Measurements from ENCODE around the gene PRPF6. TPM values are rescaled to one million over a fixed set of nuclear protein-coding genes. Genes with fewer than 3 reads are reported as not detected.
"Not testable (repeated sequence)": the region's sequence is repeated elsewhere in the genome, so short reads cannot be mapped to it uniquely, and the experiment has no call there.

The PRPF6 gene
- total RNA-seq, 2 donors from 2014 or later: 42.3 to 52.1 TPM

GRCh38 chr20:64006902-64007301 lies 26.0 kb downstream of the PRPF6 start:
- Histone ChIP-seq H3K4me3 (no peak overlapping the region), H3K36me3 (replicated peaks in 1 of 2; ENCODE audit: insufficient read depth in 1 of 2, low read depth in 2 of 2) (peaks cover 13 to 17% of the 10 kb centered on the region in 2 donors), H3K9me3 (no peaks in the 10 kb centered on the region), H3K4me1 (no peaks in the 10 kb centered on the region), H3K27ac (no peak overlapping the region), H3K27me3 (no peaks in the 10 kb centered on the region)
- DNase-seq (no peak), ATAC-seq (peak; percentile 18)
- no peak for TF ChIP-seq POLR2A (IDR thresholded peaks at IDR 0.05)
- no peak for TF ChIP-seq CTCF (IDR thresholded peaks at IDR 0.05)
- intact Hi-C loops (cut with DNase I): no loop called here
- WGBS, 2 donors: 96 to 100% methylated on average over 2 to 3 of the region's 3 CpGs

GRCh38 chr20:64009811-64010387 lies 29.0 kb downstream of the PRPF6 start:
- Histone ChIP-seq H3K4me3 (no peak overlapping the region), H3K27me3 (no peaks in the 10 kb centered on the region), H3K9me3 (no peaks in the 10 kb centered on the region), H3K27ac (no peak overlapping the region), H3K36me3 (replicated peaks in 1 of 2; ENCODE audit: insufficient read depth in 1 of 2, low read depth in 2 of 2) (peaks cover 13 to 26% of the 10 kb centered on the region in 2 donors), H3K4me1 (no peaks in the 10 kb centered on the region)
- intact Hi-C loops (cut with DNase I): no loop called here
- ATAC-seq (no peak), DNase-seq (no peak)
- TF ChIP-seq CTCF (IDR thresholded peaks at IDR 0.05) (no peak), POLR2A (IDR thresholded peaks at IDR 0.05) (no peak)
- WGBS, 2 donors: 89 to 90% methylated on average over 11 to 13 of the region's 13 CpGs

- Histone ChIP-seq H3K4me3 (no peak overlapping the region), H3K27me3 (no peaks in the 10 kb centered on the region), H3K36me3 (replicated peaks in 1 of 2; ENCODE audit: insufficient read depth in 1 of 2, low read depth in 2 of 2) (peaks cover 13 to 31% of the 10 kb centered on the region in 2 donors), H3K9me3 (no peaks in the 10 kb centered on the region), H3K27ac (no peak overlapping the region), H3K4me1 (no peaks in the 10 kb centered on the region)
- intact Hi-C loops (cut with DNase I): no loop called here
- TF ChIP-seq POLR2A (IDR thresholded peaks at IDR 0.05) (no peak), CTCF (IDR thresholded peaks at IDR 0.05) (no peak)
- DNase-seq: no peak
- 77 to 82% methylated on average over 8 of the region's 8 CpGs for WGBS, 2 donors
- ATAC-seq: no peak
Measured at GRCh38 chr20:64010711-64011237, 29.8 kb downstream of the PRPF6 start.

GRCh38 chr20:64011366-64011779 lies 30.4 kb downstream of the PRPF6 start:
- no peaks in the 10 kb centered on the region for H3K9me3 ChIP-seq
- DNase-seq: no peak
- WGBS, 2 donors: 96 to 100% methylated on average over 8 to 16 of the region's 16 CpGs
- no peak overlapping the region for H3K4me3 ChIP-seq
- intact Hi-C loops (cut with DNase I): no loop called here
- peaks cover 13 to 34% of the 10 kb centered on the region in 2 donors for H3K36me3 ChIP-seq (replicated peaks in 1 of 2; ENCODE audit: insufficient read depth in 1 of 2, low read depth in 2 of 2)
- no peak overlapping the region for H3K27ac ChIP-seq
- H3K4me1 ChIP-seq: no peaks in the 10 kb centered on the region
- H3K27me3 ChIP-seq: no peaks in the 10 kb centered on the region
- ATAC-seq: no peak
- no peak for TF ChIP-seq POLR2A (IDR thresholded peaks at IDR 0.05)
- no peak for TF ChIP-seq CTCF (IDR thresholded peaks at IDR 0.05)

GRCh38 chr20:64012385-64013154 lies 31.6 kb downstream of the PRPF6 start:
- H3K27ac ChIP-seq; intact Hi-C loops (cut with DNase I); ATAC-seq; DNase-seq; H3K9me3 ChIP-seq; H3K4me1 ChIP-seq; H3K27me3 ChIP-seq; H3K4me3 ChIP-seq: not testable (repeated sequence)
- peaks cover 13 to 40% of the 10 kb centered on the region in 2 donors for H3K36me3 ChIP-seq (replicated peaks in 1 of 2; ENCODE audit: insufficient read depth in 1 of 2, low read depth in 2 of 2)
- WGBS, 2 donors: 76 to 81% methylated on average over 6 to 10 of the region's 20 CpGs

All from body of pancreas (tissue), 4 donors.